ENCODE data around the gene SAP30L. TPM values are rescaled to one million over a fixed set of nuclear protein-coding genes. Genes with fewer than 3 reads are reported as not detected.

SAP30L gene
- total and polyA plus RNA-seq, 4 donors = 18.2 to 35.4 (median 30.0) TPM

DNA sequence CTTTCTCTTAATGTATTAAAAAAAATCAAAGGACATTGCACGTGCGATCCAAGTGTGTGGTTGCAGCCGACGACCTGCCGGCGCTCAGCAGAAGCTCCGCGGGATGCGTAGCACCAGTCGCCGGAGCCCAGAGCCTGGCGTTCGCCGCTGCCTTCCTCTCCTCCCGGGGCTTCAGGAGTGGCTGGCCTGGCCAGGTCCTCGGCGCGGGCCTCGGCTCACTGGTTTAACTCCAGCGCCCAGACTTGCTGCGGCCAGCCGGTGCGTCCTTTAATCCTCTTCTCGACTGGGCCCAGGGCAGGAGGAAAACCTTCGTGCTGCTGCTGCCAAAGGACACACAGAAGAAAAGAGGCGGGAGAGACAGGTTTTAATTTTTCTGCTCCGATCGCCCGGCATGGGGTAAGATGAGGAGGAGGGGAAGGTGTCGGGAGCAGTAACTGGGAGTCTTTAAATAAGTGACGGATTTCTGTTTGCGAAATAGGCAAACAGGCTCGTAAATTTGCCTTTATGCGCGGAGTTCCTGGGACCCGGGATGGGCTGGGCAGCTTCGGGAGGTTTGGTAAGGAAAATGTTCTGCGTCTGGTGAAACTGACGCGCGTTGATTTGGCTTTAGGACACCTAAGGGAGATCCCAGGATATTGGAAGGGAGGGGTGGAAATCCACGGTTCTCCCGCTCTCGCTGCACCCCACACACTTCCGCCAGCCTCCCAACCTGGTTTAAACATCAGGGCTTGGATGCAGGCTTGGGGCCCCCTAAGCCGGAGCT, 30.0 kb downstream of the SAP30L start:
- ATAC-seq (ENCODE audit: insufficient read depth, low FRiP score) (no peak), DNase-seq (peak in 2 of 3 donors; percentile 26 to 32)
- no peak overlapping the region for H3K9ac ChIP-seq (ENCODE audit: insufficient read depth in 1 of 2, low read length in 2 of 2)
- H3K4me1 ChIP-seq (ENCODE audit: control insufficient read depth in 5 of 5, insufficient read depth in 5 of 5, low read length in 5 of 5) = peaks cover 0 to 39% (median 9%) of the 10 kb centered on the region in 5 donors
- H3K27me3 ChIP-seq (ENCODE audit: control insufficient read depth in 3 of 3, insufficient read depth in 3 of 3, low read length in 2 of 3) = peaks cover 11 to 96% (median 95%) of the 10 kb centered on the region in 3 donors
- H3K9me3 ChIP-seq (ENCODE audit: control insufficient read depth in 4 of 4, insufficient read depth in 3 of 4, low read length in 3 of 4) = peaks cover 0 to 8% (median 0%) of the 10 kb centered on the region in 4 donors
- peak overlapping the region in 1 of 2 donors; percentile 47 for H3K27ac ChIP-seq (ENCODE audit: low read depth in 1 of 2, low read length in 1 of 2)
- TF ChIP-seq, protein P1, sequence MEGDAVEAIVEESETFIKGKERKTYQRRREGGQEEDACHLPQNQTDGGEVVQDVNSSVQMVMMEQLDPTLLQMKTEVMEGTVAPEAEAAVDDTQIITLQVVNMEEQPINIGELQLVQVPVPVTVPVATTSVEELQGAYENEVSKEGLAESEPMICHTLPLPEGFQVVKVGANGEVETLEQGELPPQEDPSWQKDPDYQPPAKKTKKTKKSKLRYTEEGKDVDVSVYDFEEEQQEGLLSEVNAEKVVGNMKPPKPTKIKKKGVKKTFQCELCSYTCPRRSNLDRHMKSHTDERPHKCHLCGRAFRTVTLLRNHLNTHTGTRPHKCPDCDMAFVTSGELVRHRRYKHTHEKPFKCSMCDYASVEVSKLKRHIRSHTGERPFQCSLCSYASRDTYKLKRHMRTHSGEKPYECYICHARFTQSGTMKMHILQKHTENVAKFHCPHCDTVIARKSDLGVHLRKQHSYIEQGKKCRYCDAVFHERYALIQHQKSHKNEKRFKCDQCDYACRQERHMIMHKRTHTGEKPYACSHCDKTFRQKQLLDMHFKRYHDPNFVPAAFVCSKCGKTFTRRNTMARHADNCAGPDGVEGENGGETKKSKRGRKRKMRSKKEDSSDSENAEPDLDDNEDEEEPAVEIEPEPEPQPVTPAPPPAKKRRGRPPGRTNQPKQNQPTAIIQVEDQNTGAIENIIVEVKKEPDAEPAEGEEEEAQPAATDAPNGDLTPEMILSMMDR (IDR thresholded peaks at IDR 0.05; ENCODE audit: control extremely low read depth, extremely low read depth) = no peak
- 6 to 9% methylated on average over 45 to 46 of the region's 46 CpGs for WGBS, 2 donors
- no peaks in the 10 kb centered on the region for H3K36me3 ChIP-seq (ENCODE audit: control insufficient read depth in 4 of 4, insufficient read depth in 4 of 4, low read length in 4 of 4)
- no peak overlapping the region for H3K4me3 ChIP-seq

- 3 to 6% methylated on average over 37 to 38 of the region's 38 CpGs for WGBS, 2 donors
- Histone ChIP-seq H3K4me3 (no peak overlapping the region), H3K4me1 (ENCODE audit: control insufficient read depth in 5 of 5, insufficient read depth in 5 of 5, low read length in 5 of 5) (peaks cover 0 to 39% (median 9%) of the 10 kb centered on the region in 5 donors), H3K9ac (ENCODE audit: insufficient read depth in 1 of 2, low read length in 2 of 2) (no peak overlapping the region), H3K27ac (ENCODE audit: low read depth in 1 of 2, low read length in 1 of 2) (peak overlapping the region in 1 of 2 donors; percentile 47), H3K36me3 (ENCODE audit: control insufficient read depth in 4 of 4, insufficient read depth in 4 of 4, low read length in 4 of 4) (no peaks in the 10 kb centered on the region), H3K9me3 (ENCODE audit: control insufficient read depth in 4 of 4, insufficient read depth in 3 of 4, low read length in 3 of 4) (peaks cover 0 to 10% (median 0%) of the 10 kb centered on the region in 4 donors), H3K27me3 (ENCODE audit: control insufficient read depth in 3 of 3, insufficient read depth in 3 of 3, low read length in 2 of 3) (peaks cover 11 to 96% (median 95%) of the 10 kb centered on the region in 3 donors)
- ATAC-seq (ENCODE audit: insufficient read depth, low FRiP score) (no peak), DNase-seq (no peak)
- TF ChIP-seq, protein P1 (IDR thresholded peaks at IDR 0.05; ENCODE audit: control extremely low read depth, extremely low read depth) = no peak
Observed at GRCh38 chr5:154476354-154477205, 30.8 kb downstream of the SAP30L start.

- Histone ChIP-seq H3K9ac (ENCODE audit: insufficient read depth in 1 of 2, low read length in 2 of 2) (no peak overlapping the region), H3K27me3 (ENCODE audit: control insufficient read depth in 3 of 3, insufficient read depth in 3 of 3, low read length in 2 of 3) (peaks cover 11 to 96% (median 95%) of the 10 kb centered on the region in 3 donors), H3K27ac (ENCODE audit: low read depth in 1 of 2, low read length in 1 of 2) (peak overlapping the region in 1 of 2 donors; percentile 88), H3K9me3 (ENCODE audit: control insufficient read depth in 4 of 4, insufficient read depth in 3 of 4, low read length in 3 of 4) (peaks cover 0 to 14% (median 0%) of the 10 kb centered on the region in 4 donors), H3K4me3 (no peak overlapping the region), H3K36me3 (ENCODE audit: control insufficient read depth in 4 of 4, insufficient read depth in 4 of 4, low read length in 4 of 4) (no peaks in the 10 kb centered on the region), H3K4me1 (ENCODE audit: control insufficient read depth in 5 of 5, insufficient read depth in 5 of 5, low read length in 5 of 5) (peaks cover 0 to 39% (median 9%) of the 10 kb centered on the region in 5 donors)
- DNase-seq (peak in 2 of 3 donors; percentile 36 to 40), ATAC-seq (ENCODE audit: insufficient read depth, low FRiP score) (no peak)
- 1 to 4% methylated on average over 57 to 68 of the region's 68 CpGs for WGBS, 2 donors
- TF ChIP-seq, protein P1 (IDR thresholded peaks at IDR 0.05; ENCODE audit: control extremely low read depth, extremely low read depth) = no peak
Observed at GRCh38 chr5:154477382-154478223, 31.8 kb downstream of the SAP30L start.
